Measurements from ENCODE around the gene RAB40B.

- TF ChIP-seq CTCF (IDR thresholded peaks at IDR 0.05; ENCODE audit: low read depth, low read length), result no peak
- no peak for TF ChIP-seq EZH2phosphoT487 (IDR thresholded peaks at IDR 0.05; ENCODE audit: low read depth)
Observed at GRCh38 chr17:82716203-82717010, 17.9 kb upstream of the RAB40B start, which contains the start of gene FN3KRP.
